Activated T-helper 17 cell treated with anti-CD3 and anti-CD28 coated beads, Interleukin-2, amount 50 U/mL, for 72 hours (primary cell): ENCODE results near the gene GLT6D1. TPM values are rescaled to one million over a fixed set of nuclear protein-coding genes. Genes with fewer than 3 reads are reported as not detected.
"Not testable (repeated sequence)": the region's sequence is repeated elsewhere in the genome, so short reads cannot be mapped to it uniquely, and the experiment has no call there.

ENCODE experiments used
- ATAC-seq: fragments of 150-1000 bp; cut with Tn5 transposase; replicated peaks from 2 replicates; pipeline ENCODE4 v1.10.0; 2021; ENCODE audit warnings: mild to moderate bottlenecking, moderate library complexity
- H3K27ac Mint-ChIP-seq: one replicate; pipeline ENCODE4 v1.8.0; 2022; ENCODE audit warnings: mixed read lengths
- H3K27me3 Mint-ChIP-seq: one replicate; pipeline ENCODE4 v1.8.0; 2022; ENCODE audit warnings: mixed read lengths
- H3K36me3 Mint-ChIP-seq: one replicate; pipeline ENCODE4 v1.8.0; 2022; ENCODE audit warnings: low read depth, mild to moderate bottlenecking, mixed read lengths
- H3K4me1 Mint-ChIP-seq: one replicate; pipeline ENCODE4 v1.8.0; 2022; ENCODE audit warnings: mixed read lengths
- H3K4me3 Mint-ChIP-seq: one replicate; pipeline ENCODE4 v1.8.0; 2022; ENCODE audit warnings: mild to moderate bottlenecking, mixed read lengths
- H3K9me3 Mint-ChIP-seq: one replicate; pipeline ENCODE4 v1.8.0; 2022; ENCODE audit warnings: mixed read lengths
- total RNA-seq, 2 donors: library from RNA; stranded (reverse); gene quantifications; one replicate each; pipeline ENCODE4 v1.2.3, GENCODE V29; 2022

Gene GLT6D1
- total RNA-seq, 2 donors from 2014 or later: not detected

DNA sequence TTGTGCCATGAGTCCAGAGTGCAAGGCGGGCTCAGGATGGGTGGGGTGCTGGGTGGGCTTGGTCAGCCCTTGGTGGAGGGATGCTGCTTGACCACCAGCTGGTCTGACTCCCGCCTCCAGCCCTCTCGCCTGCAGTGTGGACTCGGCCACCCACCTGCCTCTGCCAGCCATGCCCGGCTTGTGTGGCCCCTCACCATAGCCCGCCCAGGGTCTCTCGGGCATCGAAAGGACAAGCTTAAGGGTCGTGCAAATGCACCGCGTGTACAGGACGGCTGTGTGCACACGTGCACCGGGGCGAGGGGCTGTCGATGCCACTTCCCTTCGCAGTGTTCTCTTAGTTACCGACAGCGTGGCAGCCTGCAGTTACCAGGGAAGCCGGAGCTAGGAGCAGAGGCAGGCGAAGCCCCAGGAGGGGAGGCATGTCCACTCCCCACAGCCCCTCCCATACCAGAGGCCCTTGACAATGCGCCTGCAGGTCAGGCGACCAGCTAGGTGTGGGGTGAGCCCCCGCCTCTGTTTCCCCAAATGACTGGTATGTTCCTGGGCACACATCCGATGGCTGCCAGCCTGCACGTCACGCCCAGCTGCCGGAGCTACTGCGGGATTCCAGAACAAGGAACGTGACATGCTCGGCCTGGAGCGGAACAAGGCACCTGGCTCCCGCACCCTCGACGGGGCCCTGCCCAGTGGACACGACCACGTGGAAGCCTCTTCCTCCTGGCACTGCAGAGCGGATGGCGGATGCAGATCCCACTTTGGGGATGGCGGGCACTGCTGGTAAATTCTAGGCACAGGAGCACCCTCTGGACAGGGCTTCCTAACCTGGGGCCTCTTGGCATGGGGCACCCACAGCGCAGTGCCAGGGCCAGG, 31.6 kb upstream of the GLT6D1 start:
- H3K9me3 Mint-ChIP-seq: no peaks in the 10 kb centered on the region
- H3K27ac Mint-ChIP-seq: no peak overlapping the region
- no peak for ATAC-seq
- no peaks in the 10 kb centered on the region for H3K36me3 Mint-ChIP-seq
- no peaks in the 10 kb centered on the region for H3K4me1 Mint-ChIP-seq
- no peak overlapping the region for H3K4me3 Mint-ChIP-seq
- no peaks in the 10 kb centered on the region for H3K27me3 Mint-ChIP-seq

DNA sequence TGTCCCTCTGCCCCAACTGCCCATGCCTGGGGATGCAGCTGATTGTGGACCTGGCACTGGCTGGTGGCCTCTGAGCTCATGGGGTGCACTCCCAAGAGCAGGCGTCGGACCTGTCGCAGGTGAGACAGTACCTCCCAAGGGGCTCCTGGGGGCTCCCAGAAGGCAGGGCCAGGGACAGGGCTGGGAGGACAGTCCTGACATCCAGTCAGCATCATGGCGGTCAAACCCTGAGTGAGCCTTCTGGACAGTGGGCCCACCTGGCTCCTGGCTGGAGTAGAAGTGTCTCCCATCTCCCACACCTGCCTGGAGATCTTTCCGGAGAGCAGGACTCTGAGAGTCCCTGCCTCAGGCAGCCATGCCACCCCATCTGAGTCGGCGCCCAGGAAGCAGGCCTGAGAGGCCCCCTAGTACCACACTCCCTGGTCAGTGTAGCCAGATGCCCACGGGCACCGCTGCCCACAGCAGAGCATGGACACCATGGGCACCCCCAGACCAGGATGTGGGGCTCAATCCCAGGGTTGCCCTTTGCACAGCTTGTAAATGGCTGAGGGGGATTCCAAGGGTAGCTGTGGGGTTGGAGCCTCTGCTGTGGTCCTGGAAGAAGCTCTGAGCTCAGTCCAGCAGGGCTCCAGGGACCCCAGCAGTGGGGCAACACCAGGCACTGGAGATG, 30.4 kb upstream of the GLT6D1 start:
- Mint-ChIP-seq H3K27ac (no peak overlapping the region), H3K27me3 (no peaks in the 10 kb centered on the region), H3K4me3 (no peak overlapping the region), H3K36me3 (no peaks in the 10 kb centered on the region), H3K9me3 (no peaks in the 10 kb centered on the region), H3K4me1 (no peaks in the 10 kb centered on the region)
- no peak for ATAC-seq

DNA sequence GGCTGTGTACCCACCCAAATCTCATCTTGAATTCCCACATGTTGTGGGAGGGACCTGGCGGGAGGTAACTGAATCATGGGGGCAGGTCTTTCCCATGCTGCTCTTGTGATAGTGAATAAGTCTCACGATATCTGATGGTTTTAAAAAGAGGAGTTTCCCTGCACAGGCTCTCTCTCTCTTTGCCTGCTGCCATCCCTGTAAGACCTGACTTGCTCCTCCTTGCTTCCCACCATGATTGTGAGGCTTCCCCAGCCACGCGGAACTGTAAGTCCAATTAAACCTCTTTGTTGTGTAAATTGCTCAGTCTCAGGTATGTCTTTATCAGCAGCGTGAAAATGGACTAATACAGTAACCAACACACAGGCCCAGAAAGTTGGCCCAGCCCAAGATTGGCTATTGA, 29.7 kb upstream of the GLT6D1 start:
- not testable (repeated sequence) for H3K9me3 Mint-ChIP-seq, ATAC-seq, H3K27ac Mint-ChIP-seq, H3K4me1 Mint-ChIP-seq, H3K27me3 Mint-ChIP-seq, H3K4me3 Mint-ChIP-seq, H3K36me3 Mint-ChIP-seq

DNA sequence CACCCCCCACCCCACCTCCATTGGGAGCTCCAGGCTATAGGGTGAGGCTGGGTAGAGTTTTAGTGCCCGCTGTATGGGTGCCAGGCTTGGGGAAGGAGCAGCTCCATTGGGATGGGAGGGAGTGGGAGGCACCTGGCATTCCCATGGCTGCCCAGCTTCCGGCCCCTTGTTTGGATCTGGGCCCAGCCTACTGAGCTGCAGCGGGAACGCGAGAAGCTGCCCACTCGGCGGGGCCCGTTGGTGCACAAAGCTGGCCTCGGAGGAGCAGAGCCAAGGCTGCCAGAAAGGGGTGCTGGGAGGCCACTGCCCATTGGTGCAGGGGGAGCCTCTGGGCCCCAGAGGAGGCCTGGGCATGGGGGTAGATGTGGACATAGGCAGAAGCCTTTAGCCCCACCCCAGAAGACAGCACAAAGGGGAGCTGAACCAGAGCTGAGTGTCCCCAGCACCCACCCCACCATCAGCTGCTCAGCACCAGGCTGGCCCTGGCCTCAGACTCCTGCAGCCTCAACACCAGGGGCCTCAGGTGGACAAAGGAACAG, 28.2 kb upstream of the GLT6D1 start:
- no peak overlapping the region for H3K27ac Mint-ChIP-seq
- H3K4me3 Mint-ChIP-seq: no peak overlapping the region
- H3K27me3 Mint-ChIP-seq: no peaks in the 10 kb centered on the region
- no peaks in the 10 kb centered on the region for H3K36me3 Mint-ChIP-seq
- H3K4me1 Mint-ChIP-seq: no peaks in the 10 kb centered on the region
- no peaks in the 10 kb centered on the region for H3K9me3 Mint-ChIP-seq
- ATAC-seq: no peak

DNA sequence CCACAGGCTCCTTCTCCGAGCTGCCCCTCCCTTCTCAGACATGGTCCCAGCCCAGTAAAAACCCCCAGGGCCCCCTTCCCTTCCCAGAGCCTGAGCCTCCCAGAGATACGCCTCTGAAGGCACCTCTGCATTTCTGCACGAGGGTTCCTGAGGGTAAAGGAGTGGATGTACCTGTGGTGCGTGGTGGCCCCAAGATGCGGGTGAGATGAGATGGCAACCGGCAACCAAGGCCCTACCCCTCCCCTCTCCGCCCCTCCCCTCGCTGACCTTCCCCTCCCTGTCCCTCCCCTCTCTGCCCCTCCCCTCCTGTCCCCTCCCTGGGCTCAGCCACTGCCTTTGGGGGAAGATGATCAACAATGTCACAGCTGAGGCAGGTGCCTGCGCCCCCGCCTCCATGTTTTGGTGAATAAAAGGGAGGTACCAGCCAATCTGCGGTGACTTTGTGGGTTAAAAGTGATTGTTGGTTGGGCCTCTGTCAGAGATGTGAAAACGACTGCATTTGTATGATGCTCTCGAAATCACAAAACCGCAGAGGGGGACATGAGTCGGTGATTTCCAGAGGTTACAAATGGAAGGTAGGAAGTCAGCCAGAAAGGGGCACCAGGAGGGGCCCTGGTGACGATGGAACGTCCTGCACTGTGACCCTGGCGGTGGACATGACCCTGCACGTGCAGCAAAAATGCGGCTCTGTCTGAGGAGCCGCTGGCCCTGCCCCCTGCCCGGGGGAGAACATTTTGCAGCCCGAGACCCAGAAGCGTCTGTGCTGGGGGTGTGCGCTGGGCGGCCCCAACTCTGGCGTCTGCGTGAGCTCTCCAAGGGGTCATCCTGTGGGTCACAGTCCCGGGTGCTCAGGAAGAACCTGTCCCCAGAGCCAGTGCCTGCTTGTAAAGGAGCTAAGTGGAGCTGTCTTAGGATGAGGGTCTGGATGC, 27.5 kb upstream of the GLT6D1 start:
- no peak overlapping the region for H3K4me3 Mint-ChIP-seq
- H3K9me3 Mint-ChIP-seq: no peaks in the 10 kb centered on the region
- no peaks in the 10 kb centered on the region for H3K36me3 Mint-ChIP-seq
- H3K27me3 Mint-ChIP-seq: no peaks in the 10 kb centered on the region
- ATAC-seq: no peak
- H3K4me1 Mint-ChIP-seq: no peaks in the 10 kb centered on the region
- no peak overlapping the region for H3K27ac Mint-ChIP-seq

DNA sequence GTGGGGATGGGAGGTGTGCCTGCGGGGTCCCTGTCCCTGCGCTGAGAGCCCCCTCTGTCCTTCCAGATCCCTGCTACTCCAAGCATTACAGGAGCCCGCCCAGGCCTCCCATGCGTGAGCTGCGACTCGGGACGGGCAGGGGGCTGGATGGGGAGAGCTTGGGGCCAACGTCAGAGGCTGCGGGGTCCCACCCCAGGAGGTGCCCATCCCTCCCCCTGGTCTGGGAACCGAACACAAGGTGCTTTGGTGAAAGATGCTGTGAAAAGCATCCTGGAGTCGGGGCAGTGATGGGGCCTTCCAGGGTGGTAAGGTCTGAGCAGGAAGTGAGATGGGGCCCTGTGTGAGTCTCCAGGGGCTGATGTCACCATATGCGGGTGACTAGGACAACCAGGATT, 26.5 kb upstream of the GLT6D1 start:
- Mint-ChIP-seq H3K9me3 (no peaks in the 10 kb centered on the region), H3K36me3 (no peaks in the 10 kb centered on the region), H3K4me1 (no peaks in the 10 kb centered on the region), H3K27me3 (no peaks in the 10 kb centered on the region), H3K27ac (no peak overlapping the region), H3K4me3 (no peak overlapping the region)
- ATAC-seq: no peak

DNA sequence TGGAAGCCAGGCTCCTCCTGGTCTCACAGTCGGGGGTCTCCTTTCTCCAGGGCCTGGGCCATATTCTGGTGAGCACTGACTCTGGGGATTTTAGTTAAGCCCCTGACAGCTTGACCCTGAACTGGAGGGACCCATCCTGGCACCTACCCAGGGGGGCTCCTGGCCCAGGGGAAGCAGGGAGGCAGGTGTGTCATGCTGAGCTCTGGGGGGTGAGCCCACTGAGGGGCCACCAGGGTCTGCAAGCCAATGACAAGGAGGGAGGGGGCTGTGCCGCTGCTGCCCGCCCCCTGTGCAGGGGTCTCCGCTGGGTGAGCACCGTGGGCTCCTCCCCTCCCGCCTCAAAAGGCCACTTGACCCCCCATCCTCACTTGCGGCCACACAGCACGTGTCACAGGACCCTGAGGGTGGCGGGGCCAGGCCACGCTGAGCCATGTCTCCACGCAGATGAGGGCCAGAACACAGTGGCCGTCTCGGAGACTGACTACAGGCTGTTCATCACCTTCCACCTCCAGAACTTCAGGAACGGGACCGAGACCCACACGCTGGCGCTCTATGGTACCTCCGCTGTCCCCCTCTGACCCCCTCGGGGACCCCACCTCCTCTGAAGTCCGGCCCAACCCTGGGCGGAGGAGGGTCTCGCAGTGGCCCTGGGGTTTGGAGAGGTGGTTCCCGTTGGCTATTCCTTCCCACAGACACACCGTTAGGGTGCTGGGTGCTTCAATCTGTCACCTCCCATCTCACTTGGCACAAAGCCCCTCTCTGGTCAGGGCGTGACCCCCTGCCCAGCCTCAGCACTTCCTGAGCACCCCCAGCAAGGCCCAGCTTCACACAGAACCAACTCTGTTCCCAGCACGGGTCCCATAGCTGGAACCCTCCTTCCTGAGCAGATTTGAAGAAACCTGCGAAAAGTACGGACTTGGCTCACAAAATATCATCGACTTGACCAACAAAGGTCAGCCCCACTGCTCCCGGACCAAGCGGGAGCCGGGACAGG, 25.8 kb upstream of the GLT6D1 start:
- Mint-ChIP-seq H3K27ac (no peak overlapping the region), H3K4me3 (no peak overlapping the region), H3K36me3 (no peaks in the 10 kb centered on the region), H3K27me3 (no peaks in the 10 kb centered on the region), H3K4me1 (no peaks in the 10 kb centered on the region), H3K9me3 (no peaks in the 10 kb centered on the region)
- ATAC-seq: no peak

DNA sequence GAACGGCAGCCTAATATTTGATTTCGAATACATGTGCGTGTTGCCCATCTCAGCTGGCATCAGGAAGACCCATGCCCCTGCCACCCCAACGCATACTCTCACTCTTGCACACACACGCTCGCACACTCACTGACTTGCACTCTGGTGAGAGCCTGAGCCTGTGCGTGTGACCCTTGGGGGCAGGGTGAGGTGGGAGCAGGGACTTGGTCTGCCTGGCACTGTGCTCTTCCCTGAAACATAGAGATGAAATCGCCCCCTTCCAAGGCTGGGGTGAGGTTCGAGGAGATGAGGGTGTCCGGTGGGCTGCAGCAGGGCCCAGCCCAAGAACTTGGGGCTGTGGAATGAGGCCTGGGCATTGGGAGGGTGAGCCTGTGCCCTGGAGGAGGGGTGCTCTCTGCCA, 24.9 kb upstream of the GLT6D1 start:
- no peak for ATAC-seq
- no peak overlapping the region for H3K4me3 Mint-ChIP-seq
- H3K36me3 Mint-ChIP-seq: no peaks in the 10 kb centered on the region
- H3K27me3 Mint-ChIP-seq: no peaks in the 10 kb centered on the region
- no peak overlapping the region for H3K27ac Mint-ChIP-seq
- no peaks in the 10 kb centered on the region for H3K4me1 Mint-ChIP-seq
- no peaks in the 10 kb centered on the region for H3K9me3 Mint-ChIP-seq

DNA sequence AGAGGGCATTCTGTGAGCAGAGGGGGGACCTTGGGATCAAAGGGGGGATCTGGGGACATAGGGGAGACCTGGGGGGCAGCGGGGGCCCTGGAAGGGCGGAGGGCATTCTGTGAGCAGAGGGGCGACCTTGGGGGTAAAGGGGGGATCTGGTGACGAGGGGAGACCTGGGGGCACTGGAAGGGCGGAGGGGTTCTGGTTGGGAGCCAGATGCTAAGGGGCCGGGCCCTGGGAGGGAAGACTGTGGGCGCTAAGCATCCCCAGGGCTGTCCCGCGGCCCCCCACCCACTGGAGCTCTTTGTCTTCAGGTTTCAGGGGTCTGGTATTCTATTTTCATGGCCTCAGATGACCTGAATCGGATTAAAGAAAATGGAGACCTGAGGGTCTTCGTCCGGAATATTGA, 24.5 kb upstream of the GLT6D1 start:
- Mint-ChIP-seq H3K27ac (no peak overlapping the region), H3K9me3 (no peaks in the 10 kb centered on the region), H3K4me3 (no peak overlapping the region), H3K4me1 (no peaks in the 10 kb centered on the region), H3K36me3 (no peaks in the 10 kb centered on the region), H3K27me3 (no peaks in the 10 kb centered on the region)
- ATAC-seq: no peak

DNA sequence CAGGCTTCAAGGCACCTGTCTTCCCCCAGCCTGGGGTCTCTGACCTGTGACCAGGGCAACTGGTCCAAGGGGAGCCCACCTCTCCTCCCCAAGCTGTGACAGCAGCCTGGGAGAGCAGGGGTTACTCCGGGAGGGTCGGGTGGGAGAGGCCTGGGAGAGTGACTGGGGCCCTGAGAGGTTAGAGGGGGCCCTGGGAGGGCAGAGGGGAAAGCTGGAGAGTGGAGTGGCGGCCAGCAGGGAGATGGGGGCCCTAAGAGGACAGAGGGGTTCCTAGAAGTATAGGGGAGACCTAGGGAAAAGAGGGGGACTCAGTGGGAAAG, 24.1 kb upstream of the GLT6D1 start:
- H3K4me1 Mint-ChIP-seq: no peaks in the 10 kb centered on the region
- no peaks in the 10 kb centered on the region for H3K36me3 Mint-ChIP-seq
- H3K4me3 Mint-ChIP-seq: no peak overlapping the region
- no peak overlapping the region for H3K27ac Mint-ChIP-seq
- no peaks in the 10 kb centered on the region for H3K27me3 Mint-ChIP-seq
- H3K9me3 Mint-ChIP-seq: no peaks in the 10 kb centered on the region
- ATAC-seq: no peak

DNA sequence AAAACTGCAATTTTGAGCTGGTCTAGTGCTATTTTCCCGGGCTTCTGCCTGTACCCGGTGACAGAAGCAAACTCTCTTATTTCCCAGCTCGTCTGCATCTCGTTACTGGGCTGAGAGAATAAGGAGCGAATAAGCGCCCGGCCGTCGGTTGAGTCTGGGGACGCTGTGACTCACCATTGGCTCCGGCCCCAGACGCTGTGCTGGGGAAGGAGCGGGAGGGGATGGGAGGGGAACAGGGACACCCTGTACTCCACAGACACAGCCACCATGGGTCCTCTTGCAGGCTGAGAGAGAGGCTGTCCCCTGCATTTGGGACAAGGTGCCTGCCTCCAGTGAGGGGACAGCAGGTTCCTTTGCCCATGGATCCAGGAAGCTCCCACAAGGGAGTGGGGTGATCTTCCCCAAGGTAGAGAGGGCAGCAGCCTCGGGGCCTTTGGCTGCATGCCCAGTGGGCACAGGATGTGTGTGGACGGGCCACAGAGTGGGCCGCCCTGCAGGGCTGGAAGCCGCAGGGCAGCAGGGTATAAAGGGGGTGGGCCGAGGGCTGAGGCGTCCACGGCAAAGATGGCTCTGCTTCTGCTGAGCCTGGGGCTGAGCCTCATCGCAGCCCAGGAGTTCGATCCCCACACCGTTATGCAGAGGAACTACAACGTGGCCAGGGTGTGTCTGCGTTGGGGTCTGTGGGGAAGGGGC, 23.6 kb upstream of the GLT6D1 start, which contains the start of gene LCN9:
Gene LCN9, plus strand, starts transcription at position 552 of the 693 bp plus-strand sequence. Its CDS starts 13 bp downstream, at position 565.
- H3K36me3 Mint-ChIP-seq: no peaks in the 10 kb centered on the region
- no peak within 1 kb of the TSS for H3K27ac Mint-ChIP-seq
- H3K9me3 Mint-ChIP-seq: no peaks in the 10 kb centered on the region
- H3K4me3 Mint-ChIP-seq: no peak within 1 kb of the TSS
- H3K27me3 Mint-ChIP-seq: no peaks in the 10 kb centered on the region
- no peaks in the 10 kb centered on the region for H3K4me1 Mint-ChIP-seq
- no peak for ATAC-seq

DNA sequence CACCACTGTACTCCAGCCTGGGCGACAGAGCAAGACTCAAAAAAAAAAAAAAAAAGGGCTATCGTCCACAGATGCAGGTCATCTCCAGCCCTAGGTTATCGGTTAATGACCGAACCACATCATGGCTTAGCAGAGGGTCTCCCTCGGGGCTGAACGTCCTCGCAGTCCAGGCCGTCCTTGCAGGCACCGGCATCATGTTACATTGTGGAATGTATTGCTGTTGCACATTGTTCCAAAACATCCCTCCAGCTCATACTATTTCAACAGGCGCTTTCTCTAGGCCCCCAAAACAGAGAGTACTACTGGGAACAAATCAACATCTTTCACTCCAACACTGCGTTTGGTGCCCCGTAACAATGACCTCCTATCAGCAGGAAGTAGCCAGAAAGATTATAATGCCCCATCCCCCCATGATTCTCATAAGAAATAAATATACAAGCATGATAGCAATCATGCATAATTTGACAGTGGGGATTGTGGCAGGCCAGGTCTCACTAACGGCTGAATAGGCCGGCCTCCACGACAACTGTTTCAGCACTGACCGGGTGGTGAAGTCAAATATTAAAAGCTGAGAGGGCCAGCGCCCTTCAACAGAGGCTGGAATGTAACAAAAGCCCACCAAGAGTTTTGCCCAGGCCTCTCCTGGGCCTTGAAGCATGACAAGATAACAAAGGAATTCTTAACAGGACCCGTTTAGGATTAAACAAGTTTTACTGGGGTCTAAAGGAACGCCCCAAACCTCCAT, 22.6 kb upstream of the GLT6D1 start:
- no peak for ATAC-seq
- H3K36me3 Mint-ChIP-seq: no peaks in the 10 kb centered on the region
- no peak overlapping the region for H3K27ac Mint-ChIP-seq
- no peaks in the 10 kb centered on the region for H3K4me1 Mint-ChIP-seq
- no peak overlapping the region for H3K4me3 Mint-ChIP-seq
- H3K27me3 Mint-ChIP-seq: no peaks in the 10 kb centered on the region
- H3K9me3 Mint-ChIP-seq: no peaks in the 10 kb centered on the region
